22Rv1 (cell line): ENCODE measurements around the gene DNAJB14.

ENCODE experiments used
- H3K27ac ChIP-seq: fragments of 450-650 bp; 2 replicates; pipeline ENCODE4 v1.5.1; 2017
- CTCF ChIP-seq: fragments of 450-650 bp; IDR thresholded peaks from 2 replicates; pipeline ENCODE4 v1.5.1; 2017; ENCODE audit warnings: mild to moderate bottlenecking
- ZFX ChIP-seq: fragments of 450-650 bp; IDR thresholded peaks from 2 replicates; pipeline ENCODE4 v1.6.1; 2017; ENCODE audit warnings: antibody characterized with exemption, borderline replicate concordance

The DNAJB14 gene

GRCh38 chr4:99938243-99938753, 8.1 kb downstream of the DNAJB14 start:
- no peak overlapping the region for H3K27ac ChIP-seq
- TF ChIP-seq ZFX = no peak
- TF ChIP-seq CTCF = no peak

DNA sequence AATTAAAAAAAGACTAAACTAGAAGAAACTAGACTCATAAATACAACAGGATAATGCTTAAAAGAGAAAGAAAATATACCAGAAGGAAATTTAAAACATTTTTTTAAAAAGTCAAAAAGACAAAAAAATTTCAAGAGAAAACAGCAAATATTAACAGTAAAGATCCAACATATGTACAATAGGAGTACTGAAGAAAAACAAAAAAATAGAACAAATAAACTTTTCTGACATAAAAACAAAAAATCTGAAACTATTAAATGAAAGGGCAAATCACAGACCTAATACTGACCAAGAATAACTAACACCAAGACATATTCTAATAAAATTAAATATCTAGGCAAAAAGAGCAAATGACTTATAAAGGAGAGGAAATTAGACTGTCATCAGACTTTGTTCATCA, 11.5 kb downstream of the DNAJB14 start:
- TF ChIP-seq CTCF (no peak), ZFX (no peak)
- H3K27ac ChIP-seq = no peak overlapping the region

DNA sequence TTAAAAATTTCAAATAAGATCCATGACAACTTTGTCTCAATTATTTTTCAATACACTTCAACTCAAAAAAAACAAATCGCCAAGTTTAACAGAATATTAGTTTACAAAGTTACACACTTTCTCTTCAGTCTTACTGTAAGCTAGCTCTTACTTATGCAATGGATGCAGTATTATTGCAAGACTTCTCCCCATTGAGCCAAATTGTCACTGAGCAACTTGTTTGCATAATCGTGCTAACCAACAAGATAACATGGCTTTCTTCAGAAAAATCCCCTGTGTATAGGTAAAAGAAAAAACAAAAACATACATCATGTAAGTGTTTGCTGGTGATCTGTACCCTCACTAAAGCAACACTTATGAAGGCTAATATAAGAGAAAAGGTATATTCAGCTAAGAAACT, 18.9 kb downstream of the DNAJB14 start:
- no peak overlapping the region for H3K27ac ChIP-seq

DNA sequence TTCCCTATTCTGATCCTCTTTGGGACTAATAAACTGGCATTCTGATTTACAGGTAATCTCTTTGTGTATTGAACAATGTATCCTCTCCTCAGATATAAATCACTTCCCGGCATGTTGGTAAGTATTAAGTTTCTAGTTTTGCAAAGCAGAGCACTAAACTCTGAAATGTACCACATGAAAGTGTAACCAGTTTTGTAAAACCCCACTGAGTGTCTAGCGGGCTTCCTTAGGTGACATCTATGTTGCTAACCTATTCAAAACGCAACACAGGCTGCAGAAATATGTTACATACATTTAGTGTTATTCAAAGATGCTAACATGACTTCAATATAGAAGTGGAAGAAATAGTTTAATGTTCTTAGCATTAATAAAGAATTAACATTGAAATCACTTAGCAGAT, 25.2 kb downstream of the DNAJB14 start:
- no peak overlapping the region for H3K27ac ChIP-seq

More for the DNA sequence above, 18.9 kb downstream of the DNAJB14 start:
- TF ChIP-seq ZFX (no peak), CTCF (no peak)

DNA sequence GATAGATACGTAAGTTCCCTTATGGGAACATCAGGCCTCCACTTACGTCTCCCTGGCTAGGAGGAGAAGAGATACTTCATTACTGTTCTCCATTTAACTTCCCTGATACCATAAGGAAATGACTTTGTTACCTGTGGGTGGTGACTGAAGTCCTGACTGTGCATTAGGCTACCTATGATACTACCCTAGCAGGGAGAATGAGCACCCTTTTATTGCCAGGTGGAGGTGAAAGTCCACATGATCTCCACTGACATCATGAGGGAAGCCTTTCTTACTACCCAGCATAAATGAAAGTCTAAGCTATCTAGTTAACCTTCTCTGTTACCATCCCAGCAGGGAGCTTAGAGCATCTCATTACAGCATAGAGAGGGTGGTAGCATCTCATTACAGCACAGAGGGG, 27.8 kb downstream of the DNAJB14 start:
- no peak for TF ChIP-seq ZFX
- TF ChIP-seq CTCF = no peak

More for the DNA sequence above, 25.2 kb downstream of the DNAJB14 start:
- TF ChIP-seq ZFX = no peak
- TF ChIP-seq CTCF = no peak

GRCh38 chr4:99917575-99917974, 28.8 kb downstream of the DNAJB14 start:
- no peak for TF ChIP-seq CTCF
- TF ChIP-seq ZFX = no peak
- no peak overlapping the region for H3K27ac ChIP-seq

More for the DNA sequence above, 27.8 kb downstream of the DNAJB14 start:
- no peak overlapping the region for H3K27ac ChIP-seq

DNA sequence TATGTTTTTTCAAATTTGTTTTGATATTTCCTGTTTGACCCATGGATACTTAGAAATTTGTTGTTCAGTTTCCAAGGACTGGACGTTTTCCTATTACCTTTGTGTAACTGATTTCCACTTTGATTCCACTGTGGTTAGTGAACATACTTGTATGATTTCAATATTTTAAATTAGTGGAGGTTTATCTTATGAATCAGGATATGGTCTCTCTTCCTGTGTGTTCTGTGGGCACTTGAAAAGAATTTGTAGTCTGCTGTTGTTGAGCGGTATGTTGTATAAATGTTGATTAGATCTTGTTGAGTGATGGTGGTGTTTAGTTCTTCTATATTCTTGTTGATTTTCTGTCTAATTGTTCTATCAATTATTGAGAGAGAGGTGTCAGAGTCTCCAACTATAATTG, 31.0 kb downstream of the DNAJB14 start:
- TF ChIP-seq CTCF (no peak), ZFX (no peak)
- H3K27ac ChIP-seq = no peak overlapping the region
